Trophoblast cell (in vitro differentiated cells and primary cell): ENCODE data around the gene FMO1.

Experiments used
- DNase-seq, 2 donors: peaks; one replicate each; pipeline ENCODE4 v3.0.0-alpha.2; 2016
- H2AFZ ChIP-seq: 2 replicates; pipeline ENCODE4 v1.6.1; 2013; ENCODE audit warnings: low read length, moderate library complexity, mild to moderate bottlenecking; ENCODE audit not compliant: insufficient read depth, poor library complexity
- H2AK5ac ChIP-seq: 2 replicates; pipeline ENCODE4 v1.6.1; 2013; ENCODE audit warnings: mild to moderate bottlenecking, low read length
- H2BK120ac ChIP-seq: 2 replicates; pipeline ENCODE4 v1.6.1; 2013; ENCODE audit warnings: low read length, mild to moderate bottlenecking, moderate library complexity; ENCODE audit not compliant: insufficient read depth, poor library complexity
- H2BK12ac ChIP-seq: 2 replicates; pipeline ENCODE4 v1.6.1; 2013; ENCODE audit warnings: mild to moderate bottlenecking, low read length, moderate library complexity
- H2BK5ac ChIP-seq: 2 replicates; pipeline ENCODE4 v1.6.1; 2013; ENCODE audit warnings: low read length, low read depth, moderate library complexity, mild to moderate bottlenecking; ENCODE audit not compliant: poor library complexity
- H3K14ac ChIP-seq: 2 replicates; pipeline ENCODE4 v1.6.1; 2013; ENCODE audit warnings: mild to moderate bottlenecking, low read length
- H3K18ac ChIP-seq: 2 replicates; pipeline ENCODE4 v1.6.1; 2013; ENCODE audit warnings: mild to moderate bottlenecking, low read length
- H3K23ac ChIP-seq: 2 replicates; pipeline ENCODE4 v1.6.1; 2013; ENCODE audit warnings: low read length
- H3K27ac ChIP-seq: 2 replicates; pipeline ENCODE4 v1.5.1; 2013; ENCODE audit warnings: low read depth, mild to moderate bottlenecking, inconsistent platforms, low read length, moderate library complexity
- H3K27me3 ChIP-seq: 2 replicates; pipeline ENCODE4 v1.6.1; 2013; ENCODE audit warnings: inconsistent platforms, mild to moderate bottlenecking, low read length, moderate library complexity; ENCODE audit not compliant: insufficient read depth
- H3K36me3 ChIP-seq, 2 experiments: 1 replicate in 1 of 2; 2 replicates in 1 of 2; pipeline ENCODE4 v1.6.1; 2013; ENCODE audit warnings: low read length in 2 of 2, mild to moderate bottlenecking in 2 of 2, moderate library complexity in 1 of 2; ENCODE audit not compliant: insufficient read depth in 2 of 2, control insufficient read depth in 1 of 2
- H3K4ac ChIP-seq: 2 replicates; pipeline ENCODE4 v1.6.1; 2013; ENCODE audit warnings: low read depth, mild to moderate bottlenecking, low read length, moderate library complexity
- H3K4me1 ChIP-seq, 2 experiments: 1 replicate in 1 of 2; 2 replicates in 1 of 2; pipeline ENCODE4 v1.6.1; 2013; ENCODE audit warnings: low read length in 2 of 2, mild to moderate bottlenecking in 2 of 2, moderate library complexity in 1 of 2; ENCODE audit not compliant: insufficient read depth in 2 of 2, control insufficient read depth in 1 of 2
- H3K4me2 ChIP-seq: 2 replicates; pipeline ENCODE4 v1.6.1; 2013; ENCODE audit warnings: inconsistent platforms, mild to moderate bottlenecking, low read length, moderate library complexity
- H3K4me3 ChIP-seq: 2 replicates; pipeline ENCODE4 v1.5.1; 2013; ENCODE audit warnings: mild to moderate bottlenecking, low read depth, low read length, inconsistent platforms
- H3K79me1 ChIP-seq: one replicate; pipeline ENCODE4 v1.6.1; 2013; ENCODE audit warnings: low read length
- H3K79me2 ChIP-seq: 2 replicates; pipeline ENCODE4 v1.6.1; 2013; ENCODE audit warnings: low read length, mild to moderate bottlenecking; ENCODE audit not compliant: control insufficient read depth, insufficient read depth, poor library complexity
- H3K9ac ChIP-seq: 2 replicates; pipeline ENCODE4 v1.6.1; 2013; ENCODE audit warnings: mild to moderate bottlenecking, low read length
- H3K9me3 ChIP-seq: 2 replicates; pipeline ENCODE4 v1.6.1; 2013; ENCODE audit warnings: low read depth, mild to moderate bottlenecking, control low read depth, inconsistent platforms, low read length; ENCODE audit not compliant: insufficient read depth
- H4K12ac ChIP-seq: 2 replicates; pipeline ENCODE4 v1.6.1; 2013; ENCODE audit warnings: low read depth, mild to moderate bottlenecking, low read length, moderate library complexity
- H4K8ac ChIP-seq: 2 replicates; pipeline ENCODE4 v1.6.1; 2013; ENCODE audit warnings: low read depth, mild to moderate bottlenecking, low read length, moderate library complexity
- H4K91ac ChIP-seq: one replicate; pipeline ENCODE4 v1.6.1; 2013; ENCODE audit warnings: low read depth, mild to moderate bottlenecking, low read length, moderate library complexity
- WGBS: extraction: QIAGEN DNeasy Blood & Tissue Kit; methylation state at CpG from one replicate; pipeline ENCODE4 v1.1.7; 2013; ENCODE audit warnings: missing lambda C conversion rate; ENCODE audit not compliant: insufficient read length, insufficient coverage; ENCODE audit errors: extremely low coverage; 5-methylcytosine and 5-hydroxymethylcytosine counted together

Gene FMO1

DNA sequence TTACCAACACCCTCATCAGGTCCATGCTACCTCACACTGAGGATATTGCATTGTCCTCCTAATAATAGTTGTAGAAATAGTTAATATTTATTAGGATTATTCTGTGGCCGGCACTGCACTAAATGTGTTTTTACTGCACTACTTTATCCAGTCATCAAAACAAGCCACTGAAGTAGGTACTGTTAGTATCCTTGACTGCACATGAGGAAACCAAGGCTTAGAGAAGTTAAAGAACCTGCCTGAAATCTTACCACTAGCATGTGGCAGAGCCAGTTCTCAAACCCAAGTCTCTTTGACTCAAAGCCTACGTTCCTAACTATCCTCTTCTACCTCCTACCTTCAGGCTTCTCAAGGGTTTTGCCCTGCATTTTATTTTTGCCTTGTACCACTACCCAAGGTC, 30.9 kb downstream of the FMO1 start:
- Histone ChIP-seq H3K23ac (no peak overlapping the region), H3K14ac (no peak overlapping the region), H4K8ac (no peak overlapping the region), H3K4ac (no peak overlapping the region), H3K27me3 (no peaks in the 10 kb centered on the region), H3K79me1 (no peaks in the 10 kb centered on the region), H3K9me3 (no peaks in the 10 kb centered on the region), H3K4me1 (peaks cover 0 to 3% of the 10 kb centered on the region in 2 experiments), H3K4me3 (no peak overlapping the region), H2BK120ac (no peak overlapping the region), H2AK5ac (no peak overlapping the region), H2BK12ac (no peak overlapping the region), H2BK5ac (no peak overlapping the region), H3K4me2 (no peak overlapping the region), H3K36me3 (no peaks in the 10 kb centered on the region), H3K9ac (no peak overlapping the region), H4K91ac (no peak overlapping the region), H3K27ac (no peak overlapping the region), H3K79me2 (no peaks in the 10 kb centered on the region), H4K12ac (no peak overlapping the region), H2AFZ (no peak overlapping the region), H3K18ac (no peak overlapping the region)
- no CpG with 5 or more reads among the region's 2 CpGs for WGBS
- no peak for DNase-seq

DNA sequence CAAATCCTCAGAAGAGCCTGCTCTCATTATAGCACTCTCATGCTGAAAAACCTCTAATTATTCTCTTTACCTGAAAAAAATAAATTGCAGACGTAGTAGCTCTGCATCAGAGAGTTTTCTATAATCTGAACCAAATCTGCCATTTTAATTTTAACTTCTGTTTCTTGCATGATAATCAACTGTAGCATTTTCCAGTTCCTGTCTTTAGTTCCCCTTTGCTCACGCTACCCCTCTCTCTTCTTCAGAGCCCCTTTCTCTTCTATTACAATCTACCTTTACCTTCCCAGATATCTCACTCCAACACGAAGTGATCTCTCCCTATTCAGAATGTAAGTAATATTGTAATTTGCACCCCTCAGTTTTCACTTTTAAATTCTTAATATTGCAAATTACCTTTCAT, 31.4 kb downstream of the FMO1 start:
- no peak overlapping the region for H2AK5ac ChIP-seq

DNA sequence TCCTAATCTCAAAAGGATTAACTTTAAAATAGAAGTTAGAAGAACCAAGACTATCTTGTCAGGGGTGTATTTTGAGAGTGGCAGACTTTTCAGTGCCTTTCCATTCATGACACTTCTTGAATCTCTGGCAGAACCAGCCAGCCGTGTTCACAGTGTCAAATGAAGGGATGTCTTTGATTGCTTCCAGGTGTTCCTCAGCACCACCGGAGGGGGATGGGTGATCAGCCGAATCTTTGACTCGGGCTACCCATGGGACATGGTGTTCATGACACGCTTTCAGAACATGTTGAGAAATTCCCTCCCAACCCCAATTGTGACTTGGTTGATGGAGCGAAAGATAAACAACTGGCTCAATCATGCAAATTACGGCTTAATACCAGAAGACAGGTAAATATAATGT, 32.3 kb downstream of the FMO1 start:
- no CpG with 5 or more reads among the region's 7 CpGs for whole genome bisulfite sequencing
- Histone ChIP-seq H2BK5ac (no peak overlapping the region), H3K18ac (no peak overlapping the region), H2BK120ac (no peak overlapping the region), H3K14ac (no peak overlapping the region), H3K36me3 (no peaks in the 10 kb centered on the region), H2AFZ (no peak overlapping the region), H4K12ac (no peak overlapping the region), H3K79me2 (no peaks in the 10 kb centered on the region), H4K8ac (no peak overlapping the region), H2AK5ac (no peak overlapping the region), H3K4me2 (no peak overlapping the region), H3K9me3 (no peaks in the 10 kb centered on the region), H3K79me1 (no peaks in the 10 kb centered on the region), H3K27ac (no peak overlapping the region), H3K4me1 (peaks cover 0 to 3% of the 10 kb centered on the region in 2 experiments), H4K91ac (no peak overlapping the region), H3K4ac (no peak overlapping the region), H3K27me3 (no peaks in the 10 kb centered on the region), H3K9ac (no peak overlapping the region), H3K23ac (no peak overlapping the region), H3K4me3 (no peak overlapping the region), H2BK12ac (no peak overlapping the region)
- no peak for DNase-seq

More for the DNA sequence above, 31.4 kb downstream of the FMO1 start:
- Histone ChIP-seq H3K36me3 (no peaks in the 10 kb centered on the region), H3K18ac (no peak overlapping the region), H3K14ac (no peak overlapping the region), H3K79me2 (no peaks in the 10 kb centered on the region), H3K23ac (no peak overlapping the region), H3K4me2 (no peak overlapping the region), H3K4ac (no peak overlapping the region), H3K4me1 (peaks cover 0 to 3% of the 10 kb centered on the region in 2 experiments), H3K27me3 (no peaks in the 10 kb centered on the region), H3K4me3 (no peak overlapping the region), H3K79me1 (no peaks in the 10 kb centered on the region), H3K9ac (no peak overlapping the region), H2BK5ac (no peak overlapping the region), H4K91ac (no peak overlapping the region), H4K12ac (no peak overlapping the region), H2BK12ac (no peak overlapping the region), H2AFZ (no peak overlapping the region), H3K9me3 (no peaks in the 10 kb centered on the region), H4K8ac (no peak overlapping the region), H3K27ac (no peak overlapping the region), H2BK120ac (no peak overlapping the region)
- no CpG with 5 or more reads among the region's 3 CpGs for WGBS
- no peak for DNase-seq

DNA sequence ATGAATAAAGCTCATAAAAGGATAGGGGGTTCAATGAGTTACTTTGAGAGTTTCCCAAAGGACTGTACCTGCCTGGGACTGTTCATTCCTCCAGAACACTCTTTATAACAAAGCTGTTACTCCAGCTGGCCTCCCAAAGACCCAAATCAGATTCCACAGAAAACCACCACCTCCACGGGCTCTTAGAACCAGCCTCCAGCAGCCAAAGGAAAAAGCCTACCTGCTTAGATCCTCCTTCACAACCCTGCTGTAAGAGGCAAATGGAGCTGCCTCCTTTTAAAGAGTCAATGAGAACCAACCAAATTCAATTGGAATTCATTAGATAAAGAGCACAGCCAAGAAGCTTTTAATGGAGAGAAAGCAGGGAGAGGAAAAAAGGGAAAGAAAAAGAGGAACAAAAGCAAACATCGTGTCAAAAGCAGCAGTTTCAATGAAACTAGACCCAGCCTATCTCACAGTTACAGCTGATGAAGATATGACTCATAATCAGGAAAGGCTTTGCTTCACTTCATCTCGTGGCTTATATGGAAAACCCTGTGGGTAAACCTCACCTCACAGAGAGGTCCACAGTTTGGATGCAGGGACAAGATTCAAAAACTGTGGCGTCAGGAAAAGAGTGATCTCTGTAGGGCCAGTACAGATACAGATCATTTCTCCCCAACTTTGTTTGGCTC, 37.9 kb downstream of the FMO1 start:
- H3K79me2 ChIP-seq, result no peaks in the 10 kb centered on the region
- no peak overlapping the region for H2AK5ac ChIP-seq
- H3K9me3 ChIP-seq, result no peaks in the 10 kb centered on the region
- H4K91ac ChIP-seq, result no peak overlapping the region
- H2AFZ ChIP-seq, result no peak overlapping the region
- H3K4ac ChIP-seq, result no peak overlapping the region
- no peaks in the 10 kb centered on the region for H3K36me3 ChIP-seq
- no peak overlapping the region for H3K18ac ChIP-seq
- no peaks in the 10 kb centered on the region for H3K79me1 ChIP-seq
- H3K9ac ChIP-seq, result no peak overlapping the region
- no peak overlapping the region for H3K4me3 ChIP-seq
- H3K23ac ChIP-seq, result no peak overlapping the region
- H3K14ac ChIP-seq, result no peak overlapping the region
- no peak overlapping the region for H2BK12ac ChIP-seq
- no peaks in the 10 kb centered on the region for H3K27me3 ChIP-seq
- no peak overlapping the region for H2BK120ac ChIP-seq
- no peak overlapping the region for H3K27ac ChIP-seq
- no peak overlapping the region for H4K8ac ChIP-seq
- no peak overlapping the region for H4K12ac ChIP-seq
- no CpG with 5 or more reads among the region's 4 CpGs for WGBS
- no peak overlapping the region for H2BK5ac ChIP-seq
- no peaks in the 10 kb centered on the region for H3K4me1 ChIP-seq
- DNase-seq, result no peak
- H3K4me2 ChIP-seq, result no peak overlapping the region
